Osteoblast (primary cell): ENCODE results near the gene NCKAP5. TPM values are rescaled to one million over a fixed set of nuclear protein-coding genes. Genes with fewer than 3 reads are reported as not detected.

Experiments used
- DNase-seq: peaks from one replicate; pipeline ENCODE4 v3.0.0; 2011; ENCODE audit warnings: low spot score, mixed read lengths; ENCODE audit not compliant: insufficient read length; ENCODE audit errors: missing footprints
- H2AFZ ChIP-seq: 2 replicates; pipeline ENCODE4 v1.6.0; 2011; ENCODE audit warnings: mild to moderate bottlenecking, low read length
- H3K27ac ChIP-seq: 2 replicates; pipeline ENCODE4 v1.5.1; 2011; ENCODE audit warnings: mild to moderate bottlenecking, low read depth, low read length, moderate library complexity
- H3K27me3 ChIP-seq: 2 replicates; pipeline ENCODE4 v1.6.0; 2012; ENCODE audit warnings: mild to moderate bottlenecking, control low read depth, inconsistent platforms, low read length, moderate library complexity; ENCODE audit not compliant: insufficient read depth
- H3K36me3 ChIP-seq: 2 replicates; pipeline ENCODE4 v1.5.1; 2011; ENCODE audit warnings: mild to moderate bottlenecking, low read length, control low read depth, moderate library complexity; ENCODE audit not compliant: insufficient read depth
- H3K4me1 ChIP-seq: 2 replicates; pipeline ENCODE4 v1.5.1; 2011; ENCODE audit warnings: mild to moderate bottlenecking, low read length, control low read depth, moderate library complexity; ENCODE audit not compliant: insufficient read depth
- H3K4me2 ChIP-seq: 2 replicates; pipeline ENCODE4 v1.6.0; 2011; ENCODE audit warnings: mild to moderate bottlenecking, low read length; ENCODE audit not compliant: insufficient read depth
- H3K4me3 ChIP-seq: fragments of 200-600 bp; sonication (generic); 3 replicates; pipeline ENCODE4 v1.5.1; 2012; ENCODE audit warnings: mild to moderate bottlenecking, low read length, inconsistent platforms; ENCODE audit not compliant: insufficient read depth
- H3K79me2 ChIP-seq: 2 replicates; pipeline ENCODE4 v1.6.0; 2012; ENCODE audit warnings: mild to moderate bottlenecking, low read length, control low read depth, inconsistent platforms; ENCODE audit not compliant: insufficient read depth
- H3K9me3 ChIP-seq: 2 replicates; pipeline ENCODE4 v1.5.1; 2011; ENCODE audit warnings: low read depth, low read length, control low read depth
- H4K20me1 ChIP-seq: 2 replicates; pipeline ENCODE4 v1.6.0; 2012; ENCODE audit warnings: mild to moderate bottlenecking, low read length, control low read depth; ENCODE audit not compliant: insufficient read depth
- CTCF ChIP-seq: IDR thresholded peaks from 2 replicates; pipeline ENCODE4 v1.5.1; 2011; ENCODE audit warnings: mild to moderate bottlenecking, low read depth, low read length, moderate library complexity; ENCODE audit errors: extremely low read depth
- total RNA-seq: library from RNA; depleted of rRNA; stranded (reverse); fragments of >200 nt; gene quantifications from 2 replicates; pipeline ENCODE4 v1.2.3, GENCODE V29; 2012

The NCKAP5 gene
- total RNA-seq, 1 donor, result 1.8 TPM

- Histone ChIP-seq H3K9me3 (no peaks in the 10 kb centered on the region), H3K27me3 (no peaks in the 10 kb centered on the region), H3K4me1 (peaks cover 10% of the 10 kb centered on the region), H2AFZ (no peak overlapping the region), H3K4me3 (no peak overlapping the region), H3K4me2 (no peak overlapping the region), H4K20me1 (no peaks in the 10 kb centered on the region), H3K36me3 (no peaks in the 10 kb centered on the region), H3K79me2 (no peaks in the 10 kb centered on the region), H3K27ac (no peak overlapping the region)
- no peak for TF ChIP-seq CTCF
- DNase-seq, result peak; percentile 54
These were observed 630.6 kb downstream of the NCKAP5 start for GRCh38 chr2:132937629-132938028.

- Histone ChIP-seq H3K9me3 (no peaks in the 10 kb centered on the region), H3K27me3 (no peaks in the 10 kb centered on the region), H3K27ac (no peak overlapping the region), H3K4me1 (peaks cover 10% of the 10 kb centered on the region), H3K4me3 (no peak overlapping the region), H2AFZ (no peak overlapping the region), H3K4me2 (no peak overlapping the region), H4K20me1 (no peaks in the 10 kb centered on the region), H3K79me2 (no peaks in the 10 kb centered on the region), H3K36me3 (no peaks in the 10 kb centered on the region)
- TF ChIP-seq CTCF, result no peak
- DNase-seq, result no peak
These were observed 631.5 kb downstream of the NCKAP5 start for GRCh38 chr2:132936791-132937190.

GRCh38 chr2:132936261-132936660 is 632.0 kb downstream of the NCKAP5 start:
- peaks cover 10% of the 10 kb centered on the region for H3K4me1 ChIP-seq
- no peak overlapping the region for H3K4me2 ChIP-seq
- H3K27ac ChIP-seq, result no peak overlapping the region
- no peaks in the 10 kb centered on the region for H4K20me1 ChIP-seq
- no peak overlapping the region for H2AFZ ChIP-seq
- TF ChIP-seq CTCF, result no peak
- no peaks in the 10 kb centered on the region for H3K27me3 ChIP-seq
- peak; percentile 15 for DNase-seq
- H3K36me3 ChIP-seq, result no peaks in the 10 kb centered on the region
- no peaks in the 10 kb centered on the region for H3K79me2 ChIP-seq
- no peak overlapping the region for H3K4me3 ChIP-seq
- no peaks in the 10 kb centered on the region for H3K9me3 ChIP-seq

- Histone ChIP-seq H3K4me2 (no peak overlapping the region), H2AFZ (no peak overlapping the region), H4K20me1 (no peaks in the 10 kb centered on the region), H3K9me3 (no peaks in the 10 kb centered on the region), H3K27me3 (no peaks in the 10 kb centered on the region), H3K36me3 (no peaks in the 10 kb centered on the region), H3K27ac (no peak overlapping the region), H3K4me3 (no peak overlapping the region), H3K4me1 (no peaks in the 10 kb centered on the region), H3K79me2 (no peaks in the 10 kb centered on the region)
- DNase-seq, result no peak
- TF ChIP-seq CTCF, result no peak
These were observed 638.5 kb downstream of the NCKAP5 start for GRCh38 chr2:132929786-132930185.
